Osteoblast (primary cell): Measurements from ENCODE around the gene MYDGF. TPM values are rescaled to one million over a fixed set of nuclear protein-coding genes. Genes with fewer than 3 reads are reported as not detected.

ENCODE experiments used
- DNase-seq: peaks from one replicate; pipeline ENCODE4 v3.0.0; 2011; ENCODE audit warnings: low spot score, mixed read lengths; ENCODE audit not compliant: insufficient read length; ENCODE audit errors: missing footprints
- H2AFZ ChIP-seq: 2 replicates; pipeline ENCODE4 v1.6.0; 2011; ENCODE audit warnings: mild to moderate bottlenecking, low read length
- H3K27ac ChIP-seq: 2 replicates; pipeline ENCODE4 v1.5.1; 2011; ENCODE audit warnings: mild to moderate bottlenecking, low read depth, low read length, moderate library complexity
- H3K27me3 ChIP-seq: 2 replicates; pipeline ENCODE4 v1.6.0; 2012; ENCODE audit warnings: mild to moderate bottlenecking, control low read depth, inconsistent platforms, low read length, moderate library complexity; ENCODE audit not compliant: insufficient read depth
- H3K36me3 ChIP-seq: 2 replicates; pipeline ENCODE4 v1.5.1; 2011; ENCODE audit warnings: mild to moderate bottlenecking, low read length, control low read depth, moderate library complexity; ENCODE audit not compliant: insufficient read depth
- H3K4me1 ChIP-seq: 2 replicates; pipeline ENCODE4 v1.5.1; 2011; ENCODE audit warnings: mild to moderate bottlenecking, low read length, control low read depth, moderate library complexity; ENCODE audit not compliant: insufficient read depth
- H3K4me2 ChIP-seq: 2 replicates; pipeline ENCODE4 v1.6.0; 2011; ENCODE audit warnings: mild to moderate bottlenecking, low read length; ENCODE audit not compliant: insufficient read depth
- H3K4me3 ChIP-seq: fragments of 200-600 bp; sonication (generic); 3 replicates; pipeline ENCODE4 v1.5.1; 2012; ENCODE audit warnings: mild to moderate bottlenecking, low read length, inconsistent platforms; ENCODE audit not compliant: insufficient read depth
- H3K79me2 ChIP-seq: 2 replicates; pipeline ENCODE4 v1.6.0; 2012; ENCODE audit warnings: mild to moderate bottlenecking, low read length, control low read depth, inconsistent platforms; ENCODE audit not compliant: insufficient read depth
- H3K9me3 ChIP-seq: 2 replicates; pipeline ENCODE4 v1.5.1; 2011; ENCODE audit warnings: low read depth, low read length, control low read depth
- H4K20me1 ChIP-seq: 2 replicates; pipeline ENCODE4 v1.6.0; 2012; ENCODE audit warnings: mild to moderate bottlenecking, low read length, control low read depth; ENCODE audit not compliant: insufficient read depth
- CTCF ChIP-seq: IDR thresholded peaks from 2 replicates; pipeline ENCODE4 v1.5.1; 2011; ENCODE audit warnings: mild to moderate bottlenecking, low read depth, low read length, moderate library complexity; ENCODE audit errors: extremely low read depth
- total RNA-seq: library from RNA; depleted of rRNA; stranded (reverse); fragments of >200 nt; gene quantifications from 2 replicates; pipeline ENCODE4 v1.2.3, GENCODE V29; 2012

Gene MYDGF
- total RNA-seq, 1 donor: 152 TPM

GRCh38 chr19:4705413-4706131, 35.4 kb upstream of the MYDGF start:
- H3K36me3 ChIP-seq: peaks cover 63% of the 10 kb centered on the region

GRCh38 chr19:4704317-4704673, 34.2 kb upstream of the MYDGF start:
- no peaks in the 10 kb centered on the region for H3K9me3 ChIP-seq
- H3K27ac ChIP-seq: no peak overlapping the region
- peaks cover 59% of the 10 kb centered on the region for H3K36me3 ChIP-seq
- no peaks in the 10 kb centered on the region for H4K20me1 ChIP-seq
- no peak overlapping the region for H2AFZ ChIP-seq
- no peaks in the 10 kb centered on the region for H3K27me3 ChIP-seq
- H3K4me1 ChIP-seq: peaks cover 7% of the 10 kb centered on the region
- DNase-seq: peak; percentile 47
- H3K4me2 ChIP-seq: no peak overlapping the region
- TF ChIP-seq CTCF: no peak
- no peak overlapping the region for H3K4me3 ChIP-seq
- H3K79me2 ChIP-seq: peaks cover 2% of the 10 kb centered on the region

More at GRCh38 chr19:4705413-4706131, 35.4 kb upstream of the MYDGF start:
- Histone ChIP-seq H3K9me3 (no peaks in the 10 kb centered on the region), H3K4me1 (peaks cover 16% of the 10 kb centered on the region), H3K27me3 (no peaks in the 10 kb centered on the region), H3K4me3 (no peak overlapping the region), H2AFZ (no peak overlapping the region), H3K79me2 (peaks cover 6% of the 10 kb centered on the region), H4K20me1 (no peaks in the 10 kb centered on the region), H3K4me2 (no peak overlapping the region), H3K27ac (peak overlapping the region; percentile 30)
- peak; percentile 63 for DNase-seq
- no peak for TF ChIP-seq CTCF

- peaks cover 2% of the 10 kb centered on the region for H3K79me2 ChIP-seq
- H3K4me2 ChIP-seq: no peak overlapping the region
- H2AFZ ChIP-seq: no peak overlapping the region
- H3K27me3 ChIP-seq: no peaks in the 10 kb centered on the region
- no peak overlapping the region for H3K27ac ChIP-seq
- H3K36me3 ChIP-seq: peaks cover 56% of the 10 kb centered on the region
- H3K9me3 ChIP-seq: no peaks in the 10 kb centered on the region
- H3K4me1 ChIP-seq: peaks cover 6% of the 10 kb centered on the region
- no peak overlapping the region for H3K4me3 ChIP-seq
- H4K20me1 ChIP-seq: no peaks in the 10 kb centered on the region
- TF ChIP-seq CTCF: no peak
- DNase-seq: peak; percentile 26
These were observed 33.7 kb upstream of the MYDGF start for GRCh38 chr19:4703671-4704316.

GRCh38 chr19:4702764-4703163, 32.6 kb upstream of the MYDGF start:
- peaks cover under 1% of the 10 kb centered on the region for H3K4me1 ChIP-seq
- no peaks in the 10 kb centered on the region for H4K20me1 ChIP-seq
- no peak overlapping the region for H3K4me2 ChIP-seq
- no peaks in the 10 kb centered on the region for H3K27me3 ChIP-seq
- H3K9me3 ChIP-seq: no peaks in the 10 kb centered on the region
- DNase-seq: no peak
- peaks cover 64% of the 10 kb centered on the region for H3K36me3 ChIP-seq
- peaks cover 2% of the 10 kb centered on the region for H3K79me2 ChIP-seq
- H3K4me3 ChIP-seq: no peak overlapping the region
- H2AFZ ChIP-seq: no peak overlapping the region
- no peak overlapping the region for H3K27ac ChIP-seq
- no peak for TF ChIP-seq CTCF
